ENCODE results near the gene DIP2A. TPM values are rescaled to one million over a fixed set of nuclear protein-coding genes. Genes with fewer than 3 reads are reported as not detected.
"Not testable (repeated sequence)": the region's sequence is repeated elsewhere in the genome, so short reads cannot be mapped to it uniquely, and the experiment has no call there.

The DIP2A gene
- total and polyA plus RNA-seq, 11 donors = 13.4 to 31.9 (median 22.6) TPM

GRCh38 chr21:46570631-46571030 is 111.9 kb downstream of the DIP2A start:
- Histone ChIP-seq H3K27me3 (no peaks in the 10 kb centered on the region), H3K27ac (peak overlapping the region in 9 of 12 donors; percentile 12 to 73 (median 45)), H3K4me1 (peaks cover 0 to 18% (median 0%) of the 10 kb centered on the region in 12 donors), H3K36me3 (peaks cover 0 to 69% (median 64%) of the 10 kb centered on the region in 9 donors), H3K4me3 (no peak overlapping the region), H3K9me3 (peaks cover 0 to 28% (median 2%) of the 10 kb centered on the region in 12 donors)
- DNase-seq (no peak), ATAC-seq (no peak)
- no peak for TF ChIP-seq CTCF (IDR thresholded peaks at IDR 0.05)
- no peak for TF ChIP-seq POLR2A (IDR thresholded peaks at IDR 0.05)
- intact Hi-C loops (cut with DNase I) = loop anchor here in 1 of 10 donors (2.0 kb wide), 1 partner anchor 64 kb away; the partner anchor contains the start of gene PRMT2

GRCh38 chr21:46572850-46573249 is 114.2 kb downstream of the DIP2A start:
- ATAC-seq (no peak), DNase-seq (no peak)
- H3K4me1 ChIP-seq = peaks cover 0 to 11% (median 0%) of the 10 kb centered on the region in 12 donors
- no peak overlapping the region for H3K4me3 ChIP-seq
- H3K27ac ChIP-seq = no peak overlapping the region
- H3K27me3 ChIP-seq = no peaks in the 10 kb centered on the region
- peaks cover 0 to 41% (median 2%) of the 10 kb centered on the region in 12 donors for H3K9me3 ChIP-seq
- H3K36me3 ChIP-seq = peaks cover 0 to 47% (median 43%) of the 10 kb centered on the region in 9 donors
- TF ChIP-seq POLR2A (IDR thresholded peaks at IDR 0.05) (no peak), CTCF (IDR thresholded peaks at IDR 0.05) (no peak)
- intact Hi-C loops (cut with DNase I) = no loop called here
- 96 to 100% (median 98%) methylated on average over 1 of the region's 1 CpG for WGBS, 4 donors

GRCh38 chr21:46577786-46578185 is 119.1 kb downstream of the DIP2A start:
- Histone ChIP-seq H3K9me3 (peaks cover 0 to 64% (median 9%) of the 10 kb centered on the region in 12 donors), H3K36me3 (peaks cover 0 to 35% (median 10%) of the 10 kb centered on the region in 9 donors)
- DNase-seq; H3K4me3 ChIP-seq; intact Hi-C loops (cut with DNase I); ATAC-seq; H3K4me1 ChIP-seq; H3K27me3 ChIP-seq; H3K27ac ChIP-seq: not testable (repeated sequence)
- 95 to 100% (median 97%) methylated on average over 5 of the region's 5 CpGs for WGBS, 4 donors

GRCh38 chr21:46579394-46579793 is 120.7 kb downstream of the DIP2A start:
- H3K4me3 ChIP-seq; intact Hi-C loops (cut with DNase I); DNase-seq; H3K27me3 ChIP-seq; H3K27ac ChIP-seq; H3K4me1 ChIP-seq; ATAC-seq: not testable (repeated sequence)
- WGBS, 4 donors = 96 to 100% (median 97%) methylated on average over 2 of the region's 2 CpGs
- Histone ChIP-seq H3K9me3 (peaks cover 0 to 65% (median 7%) of the 10 kb centered on the region in 12 donors), H3K36me3 (peaks cover 0 to 29% (median 6%) of the 10 kb centered on the region in 9 donors)

- peaks cover 0 to 29% (median 6%) of the 10 kb centered on the region in 9 donors for H3K36me3 ChIP-seq
- H3K4me3 ChIP-seq = no peak overlapping the region
- H3K4me1 ChIP-seq = no peaks in the 10 kb centered on the region
- intact Hi-C loops (cut with DNase I) = no loop called here
- 95 to 100% (median 98%) methylated on average over 5 of the region's 5 CpGs for WGBS, 4 donors
- no peak for TF ChIP-seq POLR2A (IDR thresholded peaks at IDR 0.05)
- TF ChIP-seq CTCF (IDR thresholded peaks at IDR 0.05) = no peak
- no peak for DNase-seq
- ATAC-seq = no peak
- H3K27ac ChIP-seq = no peak overlapping the region
- H3K9me3 ChIP-seq = peaks cover 0 to 78% (median 7%) of the 10 kb centered on the region in 12 donors
- H3K27me3 ChIP-seq = no peaks in the 10 kb centered on the region
Measured at GRCh38 chr21:46581780-46582307, 123.2 kb downstream of the DIP2A start.
